ENCODE measurements around the gene PCDHGA1. TPM values are rescaled to one million over a fixed set of nuclear protein-coding genes. Genes with fewer than 3 reads are reported as not detected.

PCDHGA1 gene
- total RNA-seq, 2 donors from 2014 or later: 0.33 to 0.78 TPM

DNA sequence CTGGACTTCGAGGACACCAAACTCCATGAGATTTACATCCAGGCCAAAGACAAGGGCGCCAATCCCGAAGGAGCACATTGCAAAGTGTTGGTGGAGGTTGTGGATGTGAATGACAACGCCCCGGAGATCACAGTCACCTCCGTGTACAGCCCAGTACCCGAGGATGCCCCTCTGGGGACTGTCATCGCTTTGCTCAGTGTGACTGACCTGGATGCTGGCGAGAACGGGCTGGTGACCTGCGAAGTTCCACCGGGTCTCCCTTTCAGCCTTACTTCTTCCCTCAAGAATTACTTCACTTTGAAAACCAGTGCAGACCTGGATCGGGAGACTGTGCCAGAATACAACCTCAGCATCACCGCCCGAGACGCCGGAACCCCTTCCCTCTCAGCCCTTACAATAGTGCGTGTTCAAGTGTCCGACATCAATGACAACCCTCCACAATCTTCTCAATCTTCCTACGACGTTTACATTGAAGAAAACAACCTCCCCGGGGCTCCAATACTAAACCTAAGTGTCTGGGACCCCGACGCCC, 146.8 kb downstream of the PCDHGA1 start:
- 42 to 59% methylated on average over 20 to 24 of the region's 24 CpGs for WGBS, 2 donors
- TF ChIP-seq POLR2A (IDR thresholded peaks at IDR 0.05): no peak
- TF ChIP-seq, protein P1, sequence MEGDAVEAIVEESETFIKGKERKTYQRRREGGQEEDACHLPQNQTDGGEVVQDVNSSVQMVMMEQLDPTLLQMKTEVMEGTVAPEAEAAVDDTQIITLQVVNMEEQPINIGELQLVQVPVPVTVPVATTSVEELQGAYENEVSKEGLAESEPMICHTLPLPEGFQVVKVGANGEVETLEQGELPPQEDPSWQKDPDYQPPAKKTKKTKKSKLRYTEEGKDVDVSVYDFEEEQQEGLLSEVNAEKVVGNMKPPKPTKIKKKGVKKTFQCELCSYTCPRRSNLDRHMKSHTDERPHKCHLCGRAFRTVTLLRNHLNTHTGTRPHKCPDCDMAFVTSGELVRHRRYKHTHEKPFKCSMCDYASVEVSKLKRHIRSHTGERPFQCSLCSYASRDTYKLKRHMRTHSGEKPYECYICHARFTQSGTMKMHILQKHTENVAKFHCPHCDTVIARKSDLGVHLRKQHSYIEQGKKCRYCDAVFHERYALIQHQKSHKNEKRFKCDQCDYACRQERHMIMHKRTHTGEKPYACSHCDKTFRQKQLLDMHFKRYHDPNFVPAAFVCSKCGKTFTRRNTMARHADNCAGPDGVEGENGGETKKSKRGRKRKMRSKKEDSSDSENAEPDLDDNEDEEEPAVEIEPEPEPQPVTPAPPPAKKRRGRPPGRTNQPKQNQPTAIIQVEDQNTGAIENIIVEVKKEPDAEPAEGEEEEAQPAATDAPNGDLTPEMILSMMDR (IDR thresholded peaks at IDR 0.05): no peak
- Histone ChIP-seq H3K4me3 (no peak overlapping the region), H3K4me1 (peaks cover 29% of the 10 kb centered on the region), H3K27ac (no peak overlapping the region), H3K9me3 (no peaks in the 10 kb centered on the region), H3K36me3 (replicated peaks in 1 of 2; ENCODE audit: insufficient read depth in 1 of 2, low read depth in 2 of 2) (no peaks in the 10 kb centered on the region), H3K27me3 (no peaks in the 10 kb centered on the region)
- intact Hi-C loops (cut with DNase I): no loop called here
- ATAC-seq (no peak), DNase-seq (no peak)

DNA sequence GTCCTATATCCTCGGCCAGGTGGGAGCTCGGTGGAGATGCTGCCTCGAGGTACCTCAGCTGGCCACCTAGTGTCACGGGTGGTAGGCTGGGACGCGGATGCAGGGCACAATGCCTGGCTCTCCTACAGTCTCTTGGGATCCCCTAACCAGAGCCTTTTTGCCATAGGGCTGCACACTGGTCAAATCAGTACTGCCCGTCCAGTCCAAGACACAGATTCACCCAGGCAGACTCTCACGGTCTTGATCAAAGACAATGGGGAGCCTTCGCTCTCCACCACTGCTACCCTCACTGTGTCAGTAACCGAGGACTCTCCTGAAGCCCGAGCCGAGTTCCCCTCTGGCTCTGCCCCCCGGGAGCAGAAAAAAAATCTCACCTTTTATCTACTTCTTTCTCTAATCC, 147.5 kb downstream of the PCDHGA1 start:
- no peaks in the 10 kb centered on the region for H3K27me3 ChIP-seq
- 47 to 51% methylated on average over 6 to 13 of the region's 13 CpGs for WGBS, 2 donors
- H3K4me3 ChIP-seq: no peak overlapping the region
- H3K36me3 ChIP-seq (replicated peaks in 1 of 2; ENCODE audit: insufficient read depth in 1 of 2, low read depth in 2 of 2): no peaks in the 10 kb centered on the region
- no peak overlapping the region for H3K27ac ChIP-seq
- H3K9me3 ChIP-seq: no peaks in the 10 kb centered on the region
- peaks cover 29% of the 10 kb centered on the region for H3K4me1 ChIP-seq
- no peak for DNase-seq
- ATAC-seq: no peak
- intact Hi-C loops (cut with DNase I): no loop called here
- TF ChIP-seq, protein P1 (IDR thresholded peaks at IDR 0.05): no peak
- no peak for TF ChIP-seq POLR2A (IDR thresholded peaks at IDR 0.05)

DNA sequence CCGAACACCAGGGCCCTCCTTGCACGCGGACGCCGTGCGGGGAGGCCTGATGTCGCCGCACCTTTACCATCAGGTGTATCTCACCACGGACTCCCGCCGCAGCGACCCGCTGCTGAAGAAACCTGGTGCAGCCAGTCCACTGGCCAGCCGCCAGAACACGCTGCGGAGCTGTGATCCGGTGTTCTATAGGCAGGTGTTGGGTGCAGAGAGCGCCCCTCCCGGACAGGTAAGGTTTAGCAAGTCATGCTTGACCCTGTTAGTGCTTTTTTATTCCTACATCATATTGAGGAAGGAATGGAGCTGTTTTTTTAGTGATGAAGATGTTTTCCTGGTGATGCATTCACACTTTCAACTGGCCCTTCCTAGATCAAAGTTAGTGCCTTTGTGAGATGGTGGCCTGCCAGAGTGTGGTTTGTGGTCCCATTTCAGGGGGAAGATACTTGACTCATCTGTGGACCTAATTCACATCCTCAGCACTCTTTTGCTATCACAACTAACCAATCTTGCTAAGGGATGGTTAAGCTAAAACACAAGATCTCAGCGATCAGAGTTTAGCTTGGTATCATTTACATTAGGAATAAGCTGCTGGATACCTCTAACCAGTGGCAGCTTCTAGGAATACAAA, 148.1 kb downstream of the PCDHGA1 start:
- TF ChIP-seq POLR2A (IDR thresholded peaks at IDR 0.05): no peak
- TF ChIP-seq, protein P1 (IDR thresholded peaks at IDR 0.05): peak in 6 of 7 experiments; percentile 20 to 57 (median 49)
- H3K4me1 ChIP-seq: peaks cover 29% of the 10 kb centered on the region
- WGBS, 2 donors: 11 to 12% methylated on average over 6 to 20 of the region's 20 CpGs

DNA sequence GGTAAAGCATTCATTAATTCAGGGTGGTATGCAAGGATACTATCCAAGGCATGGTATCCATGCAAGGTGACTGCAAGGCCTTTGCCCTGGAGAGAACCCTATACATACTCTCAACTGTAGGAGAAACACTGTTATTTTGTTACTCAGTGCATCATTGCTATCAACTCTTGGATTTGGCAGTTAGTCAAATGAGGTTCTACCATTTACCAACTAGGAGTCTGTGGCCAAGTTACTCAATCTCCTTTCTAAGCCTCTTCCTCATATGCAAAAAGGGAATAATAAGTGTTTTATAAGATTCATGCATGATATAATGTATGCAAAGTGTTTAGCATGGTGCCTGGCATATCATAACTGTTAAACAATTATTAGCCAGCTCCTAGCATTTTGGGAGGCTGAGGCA, 149.5 kb downstream of the PCDHGA1 start:
- H3K27ac ChIP-seq: no peak overlapping the region
- H3K27me3 ChIP-seq: no peaks in the 10 kb centered on the region
- peaks cover 40% of the 10 kb centered on the region for H3K4me1 ChIP-seq
- TF ChIP-seq, protein P1 (IDR thresholded peaks at IDR 0.05): no peak
- no peak for TF ChIP-seq POLR2A (IDR thresholded peaks at IDR 0.05)
- H3K4me3 ChIP-seq: no peak overlapping the region
- H3K36me3 ChIP-seq (replicated peaks in 1 of 2; ENCODE audit: insufficient read depth in 1 of 2, low read depth in 2 of 2): no peaks in the 10 kb centered on the region
- DNase-seq (no peak), ATAC-seq (no peak)
- intact Hi-C loops (cut with DNase I): no loop called here
- H3K9me3 ChIP-seq: no peaks in the 10 kb centered on the region

More for the DNA sequence above, 148.1 kb downstream of the PCDHGA1 start:
- ATAC-seq: no peak
- H3K36me3 ChIP-seq (replicated peaks in 1 of 2; ENCODE audit: insufficient read depth in 1 of 2, low read depth in 2 of 2): no peaks in the 10 kb centered on the region
- no peak overlapping the region for H3K4me3 ChIP-seq
- no peak overlapping the region for H3K27ac ChIP-seq
- DNase-seq: peak; percentile 82 to 93 (median 88)
- intact Hi-C loops (cut with DNase I): no loop called here
- H3K9me3 ChIP-seq: no peaks in the 10 kb centered on the region
- no peaks in the 10 kb centered on the region for H3K27me3 ChIP-seq

DNA sequence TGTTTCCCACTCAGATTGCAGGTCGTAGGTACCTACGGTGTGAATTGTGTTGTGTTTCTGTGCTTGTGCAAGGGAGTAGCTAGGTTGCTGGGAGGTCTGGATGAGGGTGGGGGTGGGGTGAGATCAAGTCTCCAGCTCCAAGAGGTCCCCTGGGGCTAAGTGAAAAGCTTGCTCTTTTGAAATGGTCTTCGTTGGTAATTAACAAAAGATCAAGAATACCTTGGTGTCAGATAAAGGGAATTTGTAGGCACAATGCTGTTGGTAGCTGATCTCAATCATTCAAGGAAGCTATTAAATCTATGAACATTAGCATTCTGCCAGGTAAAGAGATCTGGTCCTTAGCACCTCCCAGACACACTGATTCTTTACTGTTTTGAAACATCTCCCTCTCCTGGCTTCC, 153.6 kb downstream of the PCDHGA1 start:
- no peak for TF ChIP-seq POLR2A (IDR thresholded peaks at IDR 0.05)
- TF ChIP-seq, protein P1 (IDR thresholded peaks at IDR 0.05): no peak
- Histone ChIP-seq H3K36me3 (replicated peaks in 1 of 2; ENCODE audit: insufficient read depth in 1 of 2, low read depth in 2 of 2) (no peaks in the 10 kb centered on the region), H3K27ac (no peak overlapping the region), H3K4me1 (peaks cover 25% of the 10 kb centered on the region), H3K9me3 (no peaks in the 10 kb centered on the region), H3K4me3 (no peak overlapping the region), H3K27me3 (no peaks in the 10 kb centered on the region)
- WGBS, 2 donors: 47 to 74% methylated on average over 3 of the region's 3 CpGs
- intact Hi-C loops (cut with DNase I): no loop called here
- no peak for DNase-seq
- no peak for ATAC-seq

All from body of pancreas (tissue), 4 donors.